GM18951 (cell line): Measurements from ENCODE around the gene CDC7.

ENCODE experiments used
- POLR2A ChIP-seq: IDR thresholded peaks from 4 replicates; pipeline ENCODE4 v1.6.1; 2011; ENCODE audit warnings: mild to moderate bottlenecking; ENCODE audit not compliant: insufficient read length, insufficient read depth; ENCODE audit errors: extremely low read depth
- in situ Hi-C: fragments of 300-500 bp; cut with MboI; formaldehyde crosslinking; loops from one replicate; pipeline ENCODE4 v1.12.0; 2022; ENCODE audit warnings: low sequenced_read_pairs, mixed read lengths, inconsistent platforms; ENCODE audit not compliant: unreplicated experiment

The CDC7 gene

GRCh38 chr1:91520942-91521507 is 20.4 kb downstream of the CDC7 start:
- TF ChIP-seq POLR2A = no peak
- in situ Hi-C loops = loop anchor here (25.0 kb wide), 1 partner anchor 366 kb away; the partner anchor contains the start of gene TGFBR3

GRCh38 chr1:91523482-91523881 is 22.8 kb downstream of the CDC7 start:
- in situ Hi-C loops = loop anchor here (25.0 kb wide), 1 partner anchor 364 kb away; the partner anchor contains the start of gene TGFBR3
- TF ChIP-seq POLR2A = no peak

- no peak for TF ChIP-seq POLR2A
- in situ Hi-C loops = no loop called here
Observed at GRCh38 chr1:91526496-91526895, 25.8 kb downstream of the CDC7 start.

- no peak for TF ChIP-seq POLR2A
- in situ Hi-C loops = no loop called here
Observed at GRCh38 chr1:91527266-91527765, 26.7 kb downstream of the CDC7 start.

GRCh38 chr1:91527781-91528180 is 27.1 kb downstream of the CDC7 start:
- no peak for TF ChIP-seq POLR2A
- in situ Hi-C loops = no loop called here

- in situ Hi-C loops = no loop called here
Observed at GRCh38 chr1:91529856-91530255, 29.2 kb downstream of the CDC7 start.

GRCh38 chr1:91533361-91534024 is 32.8 kb downstream of the CDC7 start:
- TF ChIP-seq POLR2A = no peak
- in situ Hi-C loops = no loop called here

More at GRCh38 chr1:91529856-91530255, 29.2 kb downstream of the CDC7 start:
- TF ChIP-seq POLR2A = no peak

GRCh38 chr1:91535441-91535840 is 34.8 kb downstream of the CDC7 start:
- in situ Hi-C loops = no loop called here
- TF ChIP-seq POLR2A = no peak

- in situ Hi-C loops = no loop called here
- TF ChIP-seq POLR2A = no peak
Observed at GRCh38 chr1:91537281-91537986, 36.8 kb downstream of the CDC7 start.

- TF ChIP-seq POLR2A = no peak
- in situ Hi-C loops = no loop called here
Observed at GRCh38 chr1:91537987-91538304, 37.3 kb downstream of the CDC7 start.

GRCh38 chr1:91540910-91541309 is 40.3 kb downstream of the CDC7 start:
- in situ Hi-C loops = no loop called here
- no peak for TF ChIP-seq POLR2A

- no peak for TF ChIP-seq POLR2A
- in situ Hi-C loops = no loop called here
Observed at GRCh38 chr1:91541918-91542533, 41.4 kb downstream of the CDC7 start.
